HG02943 (cell line): ENCODE measurements around the gene P2RY4.
"Not testable (repeated sequence)": the region's sequence is repeated elsewhere in the genome, so short reads cannot be mapped to it uniquely, and the experiment has no call there.

Experiments
- ATAC-seq: cut with Tn5 transposase; IDR thresholded peaks from one replicate; pipeline ENCODE4 v1.9.1; 2021; ENCODE audit warnings: mild to moderate bottlenecking, low read depth, moderate library complexity; ENCODE audit not compliant: unreplicated experiment

The P2RY4 gene

DNA sequence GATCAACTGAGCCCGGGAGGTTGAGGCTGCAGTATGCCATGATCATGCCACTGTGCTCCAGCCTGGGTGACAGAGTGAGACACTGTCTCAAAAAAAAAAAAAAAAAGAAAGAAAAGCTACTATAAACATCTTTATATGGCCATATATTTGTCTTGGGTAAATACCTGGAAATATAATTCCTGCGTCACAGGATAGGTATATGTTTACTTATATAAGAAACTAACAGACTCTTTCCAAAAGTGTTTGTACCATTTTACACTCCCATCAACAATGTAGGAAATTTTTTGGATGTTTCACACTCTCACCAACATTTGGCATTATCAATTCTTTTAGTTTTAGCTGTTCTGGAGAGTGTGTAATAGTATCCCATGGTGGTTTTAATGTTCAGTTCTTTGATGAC lies 12.8 kb downstream of the P2RY4 start:
- no peak for ATAC-seq

DNA sequence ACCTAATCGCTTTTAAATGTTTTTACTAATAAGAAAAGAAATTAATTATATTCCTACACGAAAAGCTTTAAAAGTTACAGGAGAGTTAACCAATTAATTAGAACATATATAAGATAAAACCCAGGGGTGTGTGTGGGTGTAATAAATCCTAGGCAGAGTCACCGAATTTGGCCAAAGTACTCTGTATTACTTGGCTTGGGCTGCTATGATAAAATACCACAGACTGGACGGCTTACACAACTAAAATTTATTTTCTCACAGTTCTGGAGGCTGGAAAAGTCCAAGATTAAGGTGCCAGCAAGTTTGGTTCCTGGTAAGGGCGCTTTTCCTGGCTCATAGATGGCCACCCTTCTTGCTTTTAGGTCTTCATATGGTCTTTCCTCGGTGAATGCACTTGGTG lies 15.1 kb downstream of the P2RY4 start:
- ATAC-seq, result no peak

DNA sequence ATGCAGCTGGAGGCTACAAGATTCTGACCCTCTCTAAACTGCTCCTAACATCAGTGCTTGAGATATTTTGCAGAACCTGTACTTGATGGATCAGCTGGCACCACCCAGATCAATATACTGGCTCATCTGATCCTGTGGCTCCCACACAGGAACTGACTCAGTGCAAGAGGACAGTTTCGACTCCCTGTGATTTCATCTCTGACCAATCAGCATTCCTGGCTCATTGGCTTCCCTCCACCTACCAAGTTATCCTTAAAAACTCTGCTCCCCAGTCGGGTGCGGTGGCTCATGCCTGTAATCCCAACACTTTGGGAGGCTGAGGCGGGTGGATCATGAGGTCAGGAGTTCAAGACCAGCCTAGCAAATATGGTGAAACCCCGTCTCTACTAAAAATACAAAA lies 16.4 kb downstream of the P2RY4 start:
- ATAC-seq, result not testable (repeated sequence)

DNA sequence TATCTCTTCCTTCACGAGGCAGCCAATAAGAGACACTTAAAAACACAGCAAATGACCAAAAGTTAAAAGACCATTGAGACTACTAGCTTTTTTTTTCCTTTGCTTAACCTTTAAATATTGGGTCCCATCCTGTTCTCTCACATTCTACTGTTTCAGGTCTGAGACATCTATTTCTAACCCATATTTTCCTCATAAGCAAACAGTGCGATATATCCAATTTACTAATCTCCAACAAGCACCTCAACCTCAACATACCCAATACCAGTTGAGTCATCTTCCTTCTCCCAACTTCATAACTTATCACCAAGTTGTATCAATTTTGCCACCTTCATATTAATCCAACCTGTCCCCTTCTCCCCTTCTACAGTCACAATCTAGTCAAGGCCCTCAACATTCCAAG lies 18.5 kb downstream of the P2RY4 start:
- ATAC-seq, result no peak

DNA sequence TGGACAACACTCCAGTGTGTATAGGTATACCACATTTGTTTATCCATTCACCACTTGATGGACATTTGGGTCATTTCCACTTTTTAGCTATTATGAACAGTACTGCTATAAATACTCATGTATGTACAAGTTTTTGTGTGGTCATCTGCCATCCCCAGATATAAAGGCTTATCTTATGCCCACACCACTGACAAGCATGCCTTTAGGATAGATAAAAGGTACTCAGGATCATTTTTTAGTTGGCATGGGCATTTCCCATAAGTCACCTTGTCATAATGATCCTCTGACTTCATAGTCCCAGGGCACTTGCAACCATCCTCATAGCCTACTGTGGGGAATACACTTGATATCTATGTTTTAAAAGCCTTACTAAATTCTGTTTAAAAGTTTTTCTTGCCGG lies 19.3 kb downstream of the P2RY4 start:
- ATAC-seq, result no peak

DNA sequence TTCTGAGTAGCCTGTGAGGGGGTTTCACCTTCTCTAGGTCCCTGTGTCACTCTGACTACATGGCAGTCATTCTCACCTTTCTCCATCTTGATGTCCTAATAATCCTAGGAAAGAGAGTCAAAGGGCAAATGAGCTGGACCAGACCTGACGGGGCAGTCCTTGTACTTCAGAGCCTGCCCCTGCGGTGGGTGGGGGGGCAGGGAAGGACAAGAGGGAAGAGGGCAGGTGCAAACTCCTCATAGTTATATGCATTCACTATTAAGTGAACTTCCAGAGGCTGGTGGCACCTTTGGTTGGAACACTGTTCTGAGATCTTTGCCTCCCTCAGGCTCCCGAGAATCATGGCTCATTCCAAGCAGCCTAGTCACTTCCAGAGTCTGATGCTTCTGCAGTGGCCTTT lies 25.6 kb downstream of the P2RY4 start, which contains the start of gene AWAT1:
Gene AWAT1, plus strand, starts transcription at position 301 of the 400 bp plus-strand sequence. Its CDS starts 41 bp downstream, at position 342.
- ATAC-seq, result no peak

DNA sequence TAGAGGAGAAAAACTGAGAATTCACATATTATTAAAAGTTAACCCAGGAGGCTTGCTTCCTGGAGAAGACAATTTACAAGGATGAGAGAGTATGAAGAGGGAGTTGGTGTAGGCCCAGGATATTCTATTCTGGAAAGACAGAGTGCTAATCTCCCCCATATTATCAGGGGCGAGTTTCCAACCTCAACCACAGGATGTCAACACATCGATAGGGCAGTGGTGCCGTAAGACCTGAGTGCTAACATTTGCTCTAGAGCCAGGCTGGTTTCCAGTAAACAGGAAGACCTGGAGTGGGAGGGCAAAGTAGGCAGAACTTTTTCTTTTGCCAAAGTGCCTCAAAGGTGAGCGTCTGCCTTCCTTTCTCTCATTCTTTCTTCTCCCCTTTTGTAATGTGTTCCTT lies 28.3 kb downstream of the P2RY4 start:
- ATAC-seq, result no peak

DNA sequence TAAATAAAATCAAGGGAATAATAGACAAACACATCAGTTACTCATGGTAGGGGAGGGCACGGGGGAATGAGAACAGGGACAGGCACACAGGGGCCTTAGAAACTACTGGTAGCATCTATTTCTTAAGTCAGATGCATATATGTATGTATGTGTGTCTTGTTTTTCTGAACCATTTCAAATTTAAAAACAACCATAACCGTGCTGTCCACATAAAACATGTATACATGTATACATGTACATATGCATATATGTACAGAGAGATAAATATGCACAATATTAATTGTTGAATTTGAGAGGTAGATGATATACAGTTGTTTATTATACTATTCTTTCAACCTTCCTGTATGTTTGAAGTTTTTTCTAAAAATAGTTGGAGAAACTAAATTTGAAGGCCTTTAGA lies 33.3 kb downstream of the P2RY4 start:
- no peak for ATAC-seq

DNA sequence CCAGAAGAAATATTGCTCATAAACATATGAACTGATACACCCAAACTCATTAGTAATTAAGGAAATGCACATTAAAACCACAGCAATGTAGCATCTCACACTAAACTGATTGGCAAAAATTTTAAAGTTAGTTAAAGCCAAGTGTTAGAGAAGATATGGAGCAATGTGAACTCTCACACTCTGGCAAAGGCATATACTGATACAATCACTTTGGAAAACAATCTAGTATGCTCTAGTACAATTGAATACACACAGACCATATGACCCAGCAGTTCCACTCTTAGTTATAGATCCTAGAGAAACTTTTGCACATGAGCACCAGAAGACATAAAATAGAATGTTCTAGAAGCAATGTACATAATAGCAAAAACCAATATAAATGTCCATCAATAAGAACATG lies 34.0 kb downstream of the P2RY4 start:
- ATAC-seq, result no peak

DNA sequence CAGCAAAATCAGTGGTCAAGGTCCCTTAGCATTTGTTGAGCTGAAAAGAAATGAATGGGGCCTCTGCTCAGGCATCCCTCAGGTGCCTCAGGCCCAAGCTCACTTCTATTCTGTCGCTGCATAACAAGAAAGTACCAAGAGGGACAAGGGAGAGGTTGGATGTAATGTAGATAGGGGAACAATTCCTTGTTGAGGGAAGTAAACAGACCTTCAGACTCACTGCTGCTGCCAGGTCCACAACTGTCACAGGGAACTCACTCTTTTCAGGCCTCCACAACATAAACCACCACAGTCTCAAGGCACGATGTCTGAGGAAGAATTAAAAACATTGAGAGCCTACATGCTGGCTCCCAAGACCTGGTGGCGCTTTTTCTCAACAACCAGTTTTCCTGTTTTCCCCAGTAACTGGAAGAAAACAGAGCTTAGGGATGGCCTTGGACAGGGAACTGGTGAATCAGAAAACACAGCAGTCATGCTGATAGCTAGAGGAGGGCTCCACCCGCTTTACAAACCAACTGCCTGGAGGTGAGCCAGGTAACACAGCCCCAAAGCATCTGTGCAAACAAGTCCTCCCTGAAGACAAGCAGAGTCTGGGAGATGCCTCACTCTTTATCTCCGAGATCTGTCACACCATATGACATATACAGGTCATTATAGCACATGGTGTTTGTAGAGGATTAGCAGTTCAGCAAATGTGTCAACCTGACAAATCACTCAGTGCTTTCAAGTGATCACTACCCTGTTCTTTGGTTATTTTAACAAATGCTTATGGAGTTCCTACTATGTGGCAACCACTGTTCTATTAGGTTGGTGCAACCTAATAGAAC lies 39.9 kb downstream of the P2RY4 start:
- no peak for ATAC-seq

DNA sequence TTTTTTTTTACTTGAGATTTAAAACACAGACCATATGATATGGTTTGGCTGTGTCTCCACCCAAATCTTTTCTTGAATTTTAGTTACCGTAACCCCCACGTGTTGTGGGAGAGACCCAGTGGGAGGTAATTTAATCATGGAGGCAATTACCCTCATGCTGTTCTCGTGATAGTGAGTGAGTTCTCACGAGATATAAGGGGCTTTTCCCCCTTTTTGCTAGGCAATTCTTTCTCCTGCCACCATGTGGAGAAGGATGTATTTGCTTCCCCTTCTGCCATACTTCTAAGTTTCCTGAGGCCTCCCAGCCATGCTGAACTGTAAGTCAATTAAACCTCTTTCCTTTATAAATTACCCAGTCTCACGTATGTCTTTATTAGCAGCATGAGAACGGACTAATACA lies 50.4 kb downstream of the P2RY4 start:
- not testable (repeated sequence) for ATAC-seq

DNA sequence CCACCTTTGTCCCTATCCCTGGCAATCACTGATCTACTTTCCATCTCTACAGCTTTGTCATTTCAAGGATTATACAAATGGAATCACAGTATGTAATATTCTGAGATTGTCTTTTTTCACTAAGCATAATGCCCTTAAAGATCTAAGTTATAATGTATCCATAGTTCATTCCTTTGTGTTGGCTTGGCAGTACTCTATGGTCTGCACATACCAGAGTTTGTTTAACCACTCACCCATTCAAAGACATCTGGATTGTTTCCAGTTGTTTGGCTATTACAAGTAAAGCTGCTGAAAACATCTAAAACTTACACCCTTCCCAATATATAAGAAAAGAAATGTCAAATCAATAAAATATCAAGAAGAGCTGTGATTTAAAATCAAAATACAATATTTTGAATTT lies 51.5 kb downstream of the P2RY4 start:
- no peak for ATAC-seq
